ENCODE measurements around the gene CEP131. TPM values are rescaled to one million over a fixed set of nuclear protein-coding genes. Genes with fewer than 3 reads are reported as not detected.

The CEP131 gene
- total and polyA plus RNA-seq, 2 of the 4 experiments (the other 2 are of a cell fraction) = 4.8 to 9.6 TPM

- H3K56ac ChIP-seq (ENCODE audit: extremely low read depth, insufficient read depth, low read length) = no peak overlapping the region
- no peak overlapping the region for H3K27ac ChIP-seq (ENCODE audit: insufficient read depth, low read length)
- intact Hi-C loops (cut with micrococcal nuclease) = no loop called here
- ATAC-seq (ENCODE audit: low read depth) (no peak), DNase-seq (no peak)
- ChIA-PET CTCF (no interaction called here), POLR2A (ENCODE audit: unreplicated experiment) (no interaction called here)
- no peaks in the 10 kb centered on the region for H3K79me1 ChIP-seq (ENCODE audit: low read depth in 1 of 2, low read length in 2 of 2)
- H3K4me1 ChIP-seq (ENCODE audit: control insufficient read depth, insufficient read depth, low read length) = no peaks in the 10 kb centered on the region
- no peak overlapping the region for H3K18ac ChIP-seq (ENCODE audit: low read depth, low read length)
- in situ Hi-C loops (cut with MboI; ENCODE audit: low sequenced_read_pairs) = no loop called here
- TF ChIP-seq MAFK (IDR thresholded peaks at IDR 0.05; ENCODE audit: low read depth, low read length) (no peak), SMC3 (IDR thresholded peaks at IDR 0.05; ENCODE audit: low read depth, low read length) (no peak), BHLHE40 (IDR thresholded peaks at IDR 0.05; ENCODE audit: low read depth, low read length) (no peak)
- no peak overlapping the region for H2AK9ac ChIP-seq (replicated peaks; ENCODE audit: low read depth, low read length, poor library complexity)
- H3K9me3 ChIP-seq (ENCODE audit: control insufficient read depth, insufficient read depth, low read length) = no peaks in the 10 kb centered on the region
- BruUV-seq (replicated peaks) = no TSS peak
- no peak overlapping the region for H3K4me3 ChIP-seq (ENCODE audit: insufficient read depth, low read depth, low read length)
- no peaks in the 10 kb centered on the region for H3K27me3 ChIP-seq (ENCODE audit: control insufficient read depth, insufficient read depth, low read length)
- no peak overlapping the region for H3K23ac ChIP-seq (ENCODE audit: low read depth, low read length)
- H2AFZ ChIP-seq (replicated peaks; ENCODE audit: low read length, poor library complexity) = no peak overlapping the region
- no peak overlapping the region for H2AK5ac ChIP-seq (ENCODE audit: low read depth, low read length)
- H3K36me3 ChIP-seq (ENCODE audit: control insufficient read depth, insufficient read depth, low read length) = peaks cover 6% of the 10 kb centered on the region
- H4K91ac ChIP-seq (ENCODE audit: insufficient read depth, low read depth, low read length) = no peak overlapping the region
- no peak overlapping the region for H2BK20ac ChIP-seq (ENCODE audit: low read depth, low read length)
- H2BK120ac ChIP-seq (ENCODE audit: low read depth, low read length) = no peak overlapping the region
- no peaks in the 10 kb centered on the region for H3K9me1 ChIP-seq (ENCODE audit: insufficient read depth, low read length)
- 92% methylated on average over 2 of the region's 14 CpGs; no CpG with 5 or more reads in 1 of the 2 experiments for WGBS, 2 experiments (ENCODE audit: extremely low coverage in 2 of 2, insufficient read length in 1 of 2)
- dilution Hi-C loops (cut with HindIII; ENCODE audit: low sequenced_read_pairs, unreplicated experiment) = no loop called here
- H4K5ac ChIP-seq (ENCODE audit: low read depth, low read length) = no peak overlapping the region
- H2BK5ac ChIP-seq (ENCODE audit: low read depth, low read length, poor library complexity, severe bottlenecking) = no peak overlapping the region
- H3K9ac ChIP-seq (ENCODE audit: low read depth, low read length) = no peak overlapping the region
- no peak overlapping the region for H3K4me2 ChIP-seq (ENCODE audit: low read depth, low read length)
- no peak overlapping the region for H3K4ac ChIP-seq (ENCODE audit: low read depth, low read length)
- no peak overlapping the region for H3K14ac ChIP-seq (replicated peaks; ENCODE audit: low read depth, low read length)
- H4K20me1 ChIP-seq (ENCODE audit: insufficient read depth, low read length) = no peaks in the 10 kb centered on the region; the same call in 1 of the 2 replicates
- H4K8ac ChIP-seq (ENCODE audit: low read depth in 2 of 2, low read length in 2 of 2) = no peak overlapping the region
- no peak overlapping the region for H2BK15ac ChIP-seq (ENCODE audit: low read depth, low read length)
Observed at GRCh38 chr17:81195941-81196495, 26.7 kb downstream of the CEP131 start.

Measured in IMR-90 (cell line).